Measurements from ENCODE around the gene MRPL43. TPM values are rescaled to one million over a fixed set of nuclear protein-coding genes. Genes with fewer than 3 reads are reported as not detected.

MRPL43 gene
- total RNA-seq, 2 donors from 2014 or later: 51.9 to 56.6 TPM

- H3K27ac ChIP-seq: no peak overlapping the region
- ATAC-seq (ENCODE audit: insufficient number of reproducible peaks, low FRiP score, low read depth): no peak
- no peak overlapping the region for H3K4me3 ChIP-seq
- H3K36me3 ChIP-seq: peaks cover 6% of the 10 kb centered on the region
- no peak for TF ChIP-seq CTCF (IDR thresholded peaks at IDR 0.05)
- H3K4me1 ChIP-seq (ENCODE audit: control insufficient read depth in 1 of 2, low read depth in 2 of 2): peaks cover 2 to 7% of the 10 kb centered on the region in 2 donors
- H3K27me3 ChIP-seq (replicated peaks; ENCODE audit: insufficient read depth): no peaks in the 10 kb centered on the region
- DNase-seq (ENCODE audit: low spot score): no peak
- no peaks in the 10 kb centered on the region for H3K9me3 ChIP-seq
Measured at GRCh38 chr10:100981178-100981772, 6.0 kb downstream of the MRPL43 start.

GRCh38 chr10:100980711-100981110 is 6.6 kb downstream of the MRPL43 start:
- H3K36me3 ChIP-seq: peaks cover 6% of the 10 kb centered on the region
- DNase-seq (ENCODE audit: low spot score) (no peak), ATAC-seq (ENCODE audit: insufficient number of reproducible peaks, low FRiP score, low read depth) (no peak)
- H3K4me3 ChIP-seq: no peak overlapping the region
- no peak for TF ChIP-seq CTCF (IDR thresholded peaks at IDR 0.05)
- H3K27ac ChIP-seq: no peak overlapping the region
- no peaks in the 10 kb centered on the region for H3K27me3 ChIP-seq (replicated peaks; ENCODE audit: insufficient read depth)
- H3K4me1 ChIP-seq (ENCODE audit: control insufficient read depth in 1 of 2, low read depth in 2 of 2): peaks cover 0 to 1% of the 10 kb centered on the region in 2 donors
- H3K9me3 ChIP-seq: no peaks in the 10 kb centered on the region

GRCh38 chr10:100980311-100980710 is 7.0 kb downstream of the MRPL43 start:
- TF ChIP-seq CTCF (IDR thresholded peaks at IDR 0.05): no peak
- no peak overlapping the region for H3K4me3 ChIP-seq
- peaks cover 6% of the 10 kb centered on the region for H3K36me3 ChIP-seq
- no peak for ATAC-seq (ENCODE audit: insufficient number of reproducible peaks, low FRiP score, low read depth)
- no peaks in the 10 kb centered on the region for H3K27me3 ChIP-seq (replicated peaks; ENCODE audit: insufficient read depth)
- no peak for DNase-seq (ENCODE audit: low spot score)
- no peaks in the 10 kb centered on the region for H3K9me3 ChIP-seq
- H3K4me1 ChIP-seq (ENCODE audit: control insufficient read depth in 1 of 2, low read depth in 2 of 2): no peaks in the 10 kb centered on the region
- H3K27ac ChIP-seq: no peak overlapping the region

- H3K27ac ChIP-seq: no peak overlapping the region
- H3K36me3 ChIP-seq: peaks cover 6% of the 10 kb centered on the region
- no peak for ATAC-seq (ENCODE audit: insufficient number of reproducible peaks, low FRiP score, low read depth)
- TF ChIP-seq CTCF (IDR thresholded peaks at IDR 0.05): no peak
- H3K4me1 ChIP-seq (ENCODE audit: control insufficient read depth in 1 of 2, low read depth in 2 of 2): no peaks in the 10 kb centered on the region
- no peak for DNase-seq (ENCODE audit: low spot score)
- H3K4me3 ChIP-seq: no peak overlapping the region
- H3K9me3 ChIP-seq: no peaks in the 10 kb centered on the region
- H3K27me3 ChIP-seq (replicated peaks; ENCODE audit: insufficient read depth): no peaks in the 10 kb centered on the region
Measured at GRCh38 chr10:100979791-100980272, 7.5 kb downstream of the MRPL43 start.

- no peaks in the 10 kb centered on the region for H3K27me3 ChIP-seq (replicated peaks; ENCODE audit: insufficient read depth)
- no peaks in the 10 kb centered on the region for H3K4me1 ChIP-seq (ENCODE audit: control insufficient read depth in 1 of 2, low read depth in 2 of 2)
- peaks cover 3% of the 10 kb centered on the region for H3K36me3 ChIP-seq
- no peak for TF ChIP-seq CTCF (IDR thresholded peaks at IDR 0.05)
- no peak overlapping the region for H3K27ac ChIP-seq
- ATAC-seq (ENCODE audit: insufficient number of reproducible peaks, low FRiP score, low read depth): no peak
- no peak overlapping the region for H3K4me3 ChIP-seq
- no peaks in the 10 kb centered on the region for H3K9me3 ChIP-seq
- DNase-seq (ENCODE audit: low spot score): no peak
Measured at GRCh38 chr10:100978901-100979195, 8.4 kb downstream of the MRPL43 start.
